ACHN (cell line): ENCODE results near the gene DLGAP1.

Source experiments
- DNase-seq: peaks from one replicate; pipeline ENCODE4 v3.0.0-alpha.2; 2015
- in situ Hi-C: cut with HindIII; loops from 2 replicates; pipeline ENCODE4 v1.10.0; 2017; ENCODE audit warnings: low sequenced_read_pairs, low pct_ligation_motif_present, low pct_unique_long_range_greater_than_20kb

The DLGAP1 gene

DNA sequence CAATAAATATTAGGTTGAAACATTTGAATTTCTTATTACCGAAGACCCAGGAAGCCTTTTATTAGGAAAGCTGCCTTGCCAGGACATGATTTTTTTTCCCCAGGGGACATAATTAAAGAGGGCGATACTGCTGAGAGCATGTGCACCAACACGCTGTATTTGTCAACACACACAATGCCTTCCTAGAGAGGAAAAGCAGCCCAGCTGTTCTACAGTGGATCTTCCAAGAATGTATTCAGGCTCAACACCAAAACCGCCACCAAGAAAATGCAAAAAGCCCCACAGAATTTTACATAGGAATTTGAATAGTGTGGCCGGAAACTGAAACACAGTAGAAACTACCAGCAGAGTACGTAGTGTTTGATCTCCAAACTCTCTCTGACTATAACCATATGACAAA lies 320.4 kb downstream of the DLGAP1 start:
- in situ Hi-C loops = no loop called here
- DNase-seq = no peak

DNA sequence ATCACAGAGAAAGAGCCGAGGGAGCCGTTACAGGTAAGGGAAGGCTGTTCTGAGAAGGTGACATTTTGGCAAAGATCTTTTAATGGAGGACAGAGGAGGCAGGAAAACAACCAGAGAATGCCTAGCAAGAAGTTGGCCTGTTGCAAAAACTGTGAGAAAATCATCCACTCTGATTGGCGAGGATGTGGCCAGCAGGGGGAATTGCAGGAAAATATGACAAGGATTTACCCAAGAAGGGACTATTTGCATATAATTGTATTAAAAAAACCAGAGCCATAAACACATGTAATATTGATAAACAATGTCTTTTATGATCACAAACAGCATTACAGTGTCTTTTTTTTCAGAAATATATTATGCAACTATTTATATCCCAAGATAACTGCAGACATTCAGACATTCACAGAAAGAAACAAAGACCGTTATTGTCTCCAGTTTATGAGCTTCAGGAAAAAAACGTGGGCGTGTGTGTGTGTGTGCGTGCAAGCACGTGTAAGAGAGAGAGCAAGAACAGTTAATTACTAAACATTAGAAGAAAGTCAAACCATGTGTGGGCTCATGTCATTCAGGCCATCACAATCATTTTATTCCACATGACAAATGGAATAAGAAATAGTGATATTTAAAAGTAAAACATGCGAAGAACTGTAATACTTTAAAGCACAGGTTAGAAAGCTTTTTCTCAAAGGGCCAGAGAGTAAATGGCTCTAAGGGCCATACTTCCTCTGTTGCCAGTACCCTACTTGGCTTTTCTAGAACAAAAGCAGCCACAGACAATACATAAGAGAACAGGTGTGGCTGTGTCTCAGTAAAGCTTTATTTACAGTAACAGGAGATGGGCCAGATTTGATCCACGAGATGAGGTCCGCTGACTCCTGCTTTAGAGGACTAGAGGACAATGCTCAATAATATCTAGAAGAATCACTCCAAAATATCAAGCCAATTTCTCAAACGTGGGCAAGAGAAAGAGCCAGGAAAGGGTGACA lies 324.1 kb downstream of the DLGAP1 start:
- DNase-seq = no peak
- in situ Hi-C loops = no loop called here

GRCh38 chr18:4126939-4127338 lies 328.2 kb downstream of the DLGAP1 start:
- in situ Hi-C loops = no loop called here
- DNase-seq = no peak

DNA sequence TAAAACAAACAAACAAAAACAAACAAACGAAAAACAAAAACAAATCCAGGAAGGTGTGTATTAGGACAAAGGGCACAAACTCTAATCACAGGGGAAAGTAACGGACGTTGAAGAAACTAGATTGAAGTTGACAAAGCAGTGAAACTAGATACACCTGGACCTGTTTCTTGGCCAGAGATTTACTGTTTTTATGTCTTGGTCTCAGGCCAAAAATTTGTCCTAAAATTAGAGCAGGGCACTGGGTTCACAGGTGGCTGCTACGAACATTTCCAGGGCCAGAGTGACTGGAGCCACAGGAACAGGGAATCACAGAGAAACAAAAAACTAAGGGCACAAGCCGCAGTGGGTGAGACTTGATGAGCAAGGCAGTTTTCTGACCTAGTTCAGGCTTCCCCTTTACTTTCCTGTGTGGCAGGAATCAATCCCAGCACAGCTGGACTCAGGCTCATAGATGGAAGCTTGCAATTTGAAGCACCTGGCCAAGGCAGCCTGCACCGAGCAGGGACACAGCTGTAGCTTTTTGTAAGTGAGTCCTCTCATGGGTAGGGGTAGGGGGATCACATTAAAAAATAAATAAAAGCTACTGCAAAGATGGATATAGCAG lies 329.4 kb downstream of the DLGAP1 start:
- DNase-seq = no peak
- in situ Hi-C loops = no loop called here

- DNase-seq = no peak
- in situ Hi-C loops = no loop called here
Observed at GRCh38 chr18:4125224-4125623, 329.9 kb downstream of the DLGAP1 start.

GRCh38 chr18:4119813-4120212 lies 335.3 kb downstream of the DLGAP1 start:
- in situ Hi-C loops = no loop called here
- DNase-seq = no peak

DNA sequence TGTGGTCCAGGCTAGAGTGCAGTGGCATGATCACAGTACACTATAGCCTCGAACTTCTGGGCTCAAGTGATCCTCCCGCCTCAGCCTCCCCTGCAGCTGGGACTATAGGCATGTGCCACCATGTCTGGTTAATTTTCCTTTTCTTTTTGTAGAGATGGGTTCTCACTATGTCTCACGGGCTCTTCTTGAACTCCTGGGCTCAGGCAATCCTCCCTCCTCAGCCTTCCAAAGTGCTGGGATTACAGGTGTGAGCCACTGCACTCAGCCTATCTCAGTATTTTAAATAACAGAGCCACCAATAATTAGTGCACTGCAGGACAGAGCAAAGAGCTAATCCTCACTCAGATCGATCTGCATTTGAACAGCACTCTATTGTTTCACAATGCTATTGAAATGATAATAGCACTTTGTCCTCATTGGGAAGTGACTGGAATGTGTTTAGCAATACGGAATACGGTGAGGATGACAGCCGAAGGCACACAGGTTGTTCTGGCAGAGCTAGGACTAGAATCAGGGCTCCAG lies 335.9 kb downstream of the DLGAP1 start:
- in situ Hi-C loops = no loop called here
- no peak for DNase-seq

GRCh38 chr18:4108016-4108415 lies 347.1 kb downstream of the DLGAP1 start:
- in situ Hi-C loops = no loop called here
- DNase-seq = no peak

- DNase-seq = no peak
- in situ Hi-C loops = no loop called here
Observed at GRCh38 chr18:4107049-4107467, 348.0 kb downstream of the DLGAP1 start.

DNA sequence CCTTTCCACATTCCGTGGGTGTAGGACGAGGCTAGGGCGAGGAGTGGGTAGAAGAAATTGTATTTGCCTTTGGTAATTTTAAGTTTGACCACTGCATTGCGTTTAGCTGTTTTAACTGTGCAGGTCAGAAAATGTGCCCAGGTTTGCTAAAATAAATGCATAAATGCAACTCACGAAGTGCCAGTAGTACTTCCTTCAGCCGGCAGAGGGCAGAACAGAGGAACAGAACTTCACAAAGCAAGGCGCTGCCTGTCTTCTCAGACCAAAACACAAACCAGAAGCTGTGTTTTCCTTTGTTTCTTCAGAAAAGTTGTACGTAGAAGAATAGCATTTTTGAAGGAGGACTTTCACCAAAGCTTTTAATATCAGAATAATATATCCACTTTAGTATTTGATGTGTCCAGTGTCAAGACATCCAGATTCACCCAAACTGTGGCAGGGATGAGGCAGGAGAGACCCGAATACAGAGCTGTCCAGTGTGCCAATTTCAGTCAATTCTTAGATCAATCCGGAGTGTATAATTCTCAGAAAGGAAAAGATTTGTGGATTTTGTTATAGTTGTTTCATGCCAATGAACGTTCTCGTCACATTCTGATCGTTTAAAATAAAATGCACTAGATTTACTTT lies 348.6 kb downstream of the DLGAP1 start:
- in situ Hi-C loops = no loop called here
- peak; percentile 55 for DNase-seq

GRCh38 chr18:4102901-4103300 lies 352.2 kb downstream of the DLGAP1 start:
- in situ Hi-C loops = no loop called here
- DNase-seq = no peak

DNA sequence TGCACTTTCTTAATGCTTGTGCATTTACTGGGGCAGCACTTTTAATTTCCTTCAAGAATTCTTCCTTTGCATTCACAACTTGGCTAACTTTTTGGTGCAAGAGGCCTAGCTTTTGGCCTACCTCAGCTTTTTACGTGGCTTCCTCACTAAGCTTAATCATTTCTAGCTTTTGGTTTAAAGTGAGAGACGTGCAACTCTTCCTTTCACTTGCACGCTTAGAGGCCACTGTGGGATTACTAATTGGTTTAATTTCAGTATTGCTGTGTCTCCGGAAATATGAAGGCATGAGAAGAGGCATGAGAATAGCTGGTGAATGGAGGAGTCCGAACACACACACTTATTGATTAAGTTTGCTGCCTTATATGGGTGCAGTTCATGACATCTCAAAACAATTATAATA lies 354.1 kb downstream of the DLGAP1 start:
- in situ Hi-C loops = no loop called here
- DNase-seq = no peak

GRCh38 chr18:4096486-4096885 lies 358.6 kb downstream of the DLGAP1 start:
- DNase-seq = peak; percentile 39
- in situ Hi-C loops = no loop called here

DNA sequence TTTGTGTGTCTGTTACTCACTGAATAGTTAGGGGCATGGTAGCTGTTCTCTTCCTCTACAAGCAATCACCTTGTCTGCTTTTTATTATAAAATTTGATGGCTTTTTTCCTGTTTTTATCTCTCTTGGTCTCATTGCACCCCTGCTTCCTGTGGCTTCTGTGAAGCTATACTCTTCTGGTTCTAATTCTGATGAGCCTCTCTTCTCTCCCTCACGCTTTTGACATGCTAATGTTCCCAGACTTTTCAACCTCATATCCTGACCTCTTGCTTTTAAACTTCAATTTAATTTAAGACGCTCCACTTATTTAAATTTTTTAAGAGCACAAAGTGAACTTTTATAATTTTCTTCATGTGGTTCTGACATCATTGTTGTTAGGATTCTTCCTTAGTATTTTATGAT lies 361.4 kb downstream of the DLGAP1 start:
- no peak for DNase-seq
- in situ Hi-C loops = no loop called here

- in situ Hi-C loops = no loop called here
- DNase-seq = no peak
Observed at GRCh38 chr18:4084382-4084900, 370.7 kb downstream of the DLGAP1 start.

DNA sequence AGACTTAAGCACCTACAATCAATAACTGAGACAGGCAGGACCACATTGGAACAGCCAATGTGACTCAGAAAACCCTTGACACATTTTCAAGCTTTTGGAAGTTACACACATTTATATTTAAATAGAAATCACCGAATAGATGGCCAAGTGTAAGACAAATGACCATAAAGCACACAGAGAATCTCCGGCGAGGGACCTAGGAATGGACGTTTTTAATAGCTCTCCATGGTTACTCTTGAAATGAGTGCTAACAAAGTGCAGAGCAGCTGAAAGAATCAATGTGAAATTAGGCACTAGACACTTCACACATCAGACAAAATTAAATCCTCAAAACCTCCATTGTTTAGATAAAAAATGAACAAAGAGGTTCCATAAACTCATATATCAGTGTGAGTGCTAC lies 376.9 kb downstream of the DLGAP1 start:
- in situ Hi-C loops = no loop called here
- no peak for DNase-seq

DNA sequence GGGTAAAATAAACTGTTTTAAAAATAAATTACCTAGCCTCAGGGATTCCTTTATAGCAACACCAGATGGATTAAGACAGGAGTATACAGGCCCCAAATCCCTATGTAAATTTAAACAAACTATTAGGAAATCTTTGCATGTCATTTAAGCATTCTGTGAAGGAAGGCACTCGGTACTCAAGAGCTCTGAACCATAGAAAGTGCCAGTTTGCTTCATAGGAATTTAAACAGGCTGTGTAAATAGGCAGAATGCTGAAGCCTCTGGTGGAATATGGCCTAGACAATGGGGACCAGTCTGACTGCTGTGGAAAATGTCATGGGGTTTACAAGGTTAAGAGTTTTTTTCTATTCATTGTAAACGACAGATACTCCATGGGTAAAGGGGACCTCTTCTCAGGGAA lies 377.4 kb downstream of the DLGAP1 start:
- in situ Hi-C loops = no loop called here

GRCh38 chr18:4077204-4077603 lies 377.9 kb downstream of the DLGAP1 start:
- DNase-seq = no peak
- in situ Hi-C loops = no loop called here

More for the DNA sequence above, 377.4 kb downstream of the DLGAP1 start:
- no peak for DNase-seq

DNA sequence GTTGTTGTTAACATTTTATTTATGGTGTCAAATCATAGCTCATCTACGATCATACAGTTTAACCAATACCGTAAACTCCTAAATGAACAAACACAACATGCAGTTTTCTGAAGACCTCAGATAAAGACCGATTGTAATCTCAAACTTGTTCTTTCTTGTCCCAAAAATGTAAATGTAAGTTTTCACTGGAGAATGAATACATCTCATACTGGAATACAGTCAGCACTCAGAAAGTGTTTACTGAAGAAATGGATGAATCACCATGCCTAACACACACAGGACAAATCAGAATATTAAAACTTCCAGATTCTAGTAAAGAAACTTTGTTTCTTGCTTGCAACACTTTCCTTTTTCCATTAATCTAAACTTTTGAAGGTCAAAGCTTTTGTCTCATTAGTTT lies 380.5 kb downstream of the DLGAP1 start:
- in situ Hi-C loops = no loop called here
- DNase-seq = no peak
